Adipocyte (in vitro differentiated cells): ENCODE data around the gene MYO5B.

ENCODE experiments used
- DNase-seq: peaks from one replicate; pipeline ENCODE4 v3.0.0-alpha.2; 2015; ENCODE audit warnings: low read depth
- H3K27me3 ChIP-seq: replicated peaks from 2 replicates; pipeline ENCODE4 v1.7.0; 2013; ENCODE audit warnings: mild to moderate bottlenecking, low read length, moderate library complexity; ENCODE audit not compliant: control insufficient read depth, insufficient read depth
- H3K36me3 ChIP-seq: 2 replicates; pipeline ENCODE4 v1.7.0; 2013; ENCODE audit warnings: low read length, mild to moderate bottlenecking, moderate library complexity; ENCODE audit not compliant: control insufficient read depth, insufficient read depth, severe bottlenecking
- H3K4me1 ChIP-seq: 2 replicates; pipeline ENCODE4 v1.7.0; 2013; ENCODE audit warnings: mild to moderate bottlenecking, low read length, moderate library complexity; ENCODE audit not compliant: control insufficient read depth, insufficient read depth
- H3K4me3 ChIP-seq: 2 replicates; pipeline ENCODE4 v1.7.0; 2013; ENCODE audit warnings: mild to moderate bottlenecking, low read length, moderate library complexity
- H3K9ac ChIP-seq: 2 replicates; pipeline ENCODE4 v1.7.0; 2013; ENCODE audit warnings: mild to moderate bottlenecking, low read length, moderate library complexity
- H3K9me3 ChIP-seq: 2 replicates; pipeline ENCODE4 v1.7.0; 2013; ENCODE audit warnings: mild to moderate bottlenecking, low read length, moderate library complexity; ENCODE audit not compliant: control insufficient read depth

The MYO5B gene

GRCh38 chr18:50038448-50038847, 156.5 kb downstream of the MYO5B start:
- no peak for DNase-seq

DNA sequence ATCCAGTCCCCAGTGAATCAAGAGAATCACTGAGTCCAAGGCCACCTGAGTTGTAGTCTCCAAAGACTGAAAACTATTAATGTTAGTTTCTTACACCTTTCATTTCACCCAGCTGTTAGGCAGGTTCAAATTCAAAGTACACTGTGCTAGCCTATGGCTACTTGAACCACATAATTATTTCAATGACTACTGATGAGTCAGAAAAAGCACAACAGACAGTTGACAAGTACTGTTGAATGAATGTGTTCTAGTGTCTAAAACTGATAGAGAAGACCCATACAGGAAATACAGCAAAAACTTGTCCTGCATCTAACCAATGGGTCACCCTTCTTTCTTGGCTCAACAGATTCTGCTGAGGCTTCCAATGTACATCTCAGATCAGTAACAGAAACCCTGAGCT, 160.9 kb downstream of the MYO5B start:
- H3K4me1 ChIP-seq: no peaks in the 10 kb centered on the region
- no peaks in the 10 kb centered on the region for H3K9me3 ChIP-seq
- H3K9ac ChIP-seq: no peak overlapping the region
- DNase-seq: no peak
- no peak overlapping the region for H3K4me3 ChIP-seq
- peaks cover 31% of the 10 kb centered on the region for H3K27me3 ChIP-seq
- no peaks in the 10 kb centered on the region for H3K36me3 ChIP-seq

More at GRCh38 chr18:50038448-50038847, 156.5 kb downstream of the MYO5B start:
- Histone ChIP-seq H3K4me3 (no peak overlapping the region), H3K4me1 (no peaks in the 10 kb centered on the region), H3K9me3 (no peaks in the 10 kb centered on the region), H3K36me3 (no peaks in the 10 kb centered on the region), H3K9ac (no peak overlapping the region), H3K27me3 (peaks cover 39% of the 10 kb centered on the region)

- Histone ChIP-seq H3K4me1 (no peaks in the 10 kb centered on the region), H3K36me3 (no peaks in the 10 kb centered on the region), H3K9me3 (no peaks in the 10 kb centered on the region), H3K4me3 (no peak overlapping the region), H3K27me3 (peaks cover 36% of the 10 kb centered on the region), H3K9ac (no peak overlapping the region)
- DNase-seq: no peak
Observed at GRCh38 chr18:50033004-50033403, 161.9 kb downstream of the MYO5B start.

DNA sequence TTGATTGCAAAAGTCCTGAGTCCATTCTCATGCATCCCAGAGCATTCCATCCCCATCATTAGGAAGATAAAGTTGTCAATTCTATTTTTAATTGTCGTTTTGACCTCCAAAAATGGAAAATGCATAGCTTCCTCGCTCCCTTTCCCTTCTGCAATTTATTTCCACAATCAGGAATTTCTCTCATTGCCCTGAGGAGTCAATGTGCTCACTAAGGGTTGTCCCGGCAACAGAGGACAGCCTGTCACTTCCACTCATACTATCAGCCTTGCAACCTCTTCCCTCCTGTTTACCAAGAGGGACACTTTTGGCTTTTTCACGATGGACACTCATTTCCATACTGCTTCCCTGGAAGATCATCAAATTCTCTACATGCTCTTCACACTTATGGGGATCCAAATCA, 164.8 kb downstream of the MYO5B start:
- Histone ChIP-seq H3K9ac (no peak overlapping the region), H3K9me3 (peaks cover 6% of the 10 kb centered on the region), H3K4me1 (no peaks in the 10 kb centered on the region), H3K27me3 (peaks cover 37% of the 10 kb centered on the region), H3K36me3 (no peaks in the 10 kb centered on the region), H3K4me3 (no peak overlapping the region)
- DNase-seq: no peak

GRCh38 chr18:50027996-50028395, 167.0 kb downstream of the MYO5B start:
- DNase-seq: no peak
- Histone ChIP-seq H3K4me1 (no peaks in the 10 kb centered on the region), H3K9me3 (peaks cover 7% of the 10 kb centered on the region), H3K9ac (no peak overlapping the region), H3K36me3 (no peaks in the 10 kb centered on the region), H3K27me3 (peaks cover 42% of the 10 kb centered on the region), H3K4me3 (no peak overlapping the region)

GRCh38 chr18:50024466-50024865, 170.5 kb downstream of the MYO5B start:
- no peak overlapping the region for H3K9ac ChIP-seq
- no peak overlapping the region for H3K4me3 ChIP-seq
- H3K27me3 ChIP-seq: peaks cover 64% of the 10 kb centered on the region
- H3K4me1 ChIP-seq: no peaks in the 10 kb centered on the region
- no peak for DNase-seq
- H3K9me3 ChIP-seq: peaks cover 7% of the 10 kb centered on the region
- no peaks in the 10 kb centered on the region for H3K36me3 ChIP-seq

GRCh38 chr18:50022985-50023384, 172.0 kb downstream of the MYO5B start:
- DNase-seq: no peak
- Histone ChIP-seq H3K27me3 (peaks cover 60% of the 10 kb centered on the region), H3K4me1 (no peaks in the 10 kb centered on the region), H3K9ac (no peak overlapping the region), H3K9me3 (peaks cover 7% of the 10 kb centered on the region), H3K4me3 (no peak overlapping the region), H3K36me3 (no peaks in the 10 kb centered on the region)

- no peaks in the 10 kb centered on the region for H3K9me3 ChIP-seq
- peaks cover 19% of the 10 kb centered on the region for H3K27me3 ChIP-seq
- H3K9ac ChIP-seq: no peak overlapping the region
- H3K4me3 ChIP-seq: no peak overlapping the region
- peaks cover 29% of the 10 kb centered on the region for H3K4me1 ChIP-seq
- H3K36me3 ChIP-seq: no peaks in the 10 kb centered on the region
- no peak for DNase-seq
Observed at GRCh38 chr18:50014606-50015005, 180.3 kb downstream of the MYO5B start.

DNA sequence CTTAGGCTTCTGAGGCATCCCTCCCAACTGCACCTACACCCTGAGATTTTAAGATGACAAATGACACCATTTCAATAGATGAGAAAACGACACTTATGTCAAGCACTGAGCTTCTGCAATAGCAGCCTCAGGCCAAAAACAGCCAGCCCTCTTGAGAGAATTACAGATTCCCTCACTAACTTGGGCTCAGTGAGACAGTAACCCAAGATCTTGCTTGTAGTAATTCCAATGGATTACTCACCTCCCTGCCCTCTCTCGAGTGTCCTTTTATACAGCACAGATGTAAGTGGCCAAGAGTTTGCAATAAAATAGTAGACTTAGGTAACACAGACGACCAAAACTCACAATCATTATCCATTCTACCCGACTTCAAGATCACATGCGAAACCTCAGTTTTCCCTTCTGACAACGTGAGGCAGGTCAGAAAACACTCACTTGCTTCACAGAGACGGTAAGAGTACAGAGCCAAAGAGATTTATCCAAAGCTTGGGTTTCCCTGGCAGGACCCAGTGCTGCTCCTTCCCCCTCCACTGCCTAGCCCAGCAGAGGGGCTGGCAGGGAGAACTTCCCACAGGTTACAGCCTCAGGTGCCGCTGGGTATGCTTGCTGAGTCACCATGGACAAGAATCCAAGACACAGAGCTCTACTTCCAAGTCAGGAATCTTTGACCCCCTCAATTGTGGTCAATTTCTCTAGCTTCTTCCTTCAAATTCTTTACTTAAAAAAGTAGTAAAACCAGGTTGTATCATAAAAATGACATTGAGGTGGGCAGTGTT, 181.4 kb downstream of the MYO5B start:
- peaks cover 29% of the 10 kb centered on the region for H3K4me1 ChIP-seq
- H3K36me3 ChIP-seq: no peaks in the 10 kb centered on the region
- DNase-seq: peak; percentile 47
- no peaks in the 10 kb centered on the region for H3K9me3 ChIP-seq
- H3K27me3 ChIP-seq: peaks cover 19% of the 10 kb centered on the region
- no peak overlapping the region for H3K4me3 ChIP-seq
- H3K9ac ChIP-seq: no peak overlapping the region

- no peak overlapping the region for H3K4me3 ChIP-seq
- no peaks in the 10 kb centered on the region for H3K9me3 ChIP-seq
- H3K27me3 ChIP-seq: peaks cover 14% of the 10 kb centered on the region
- peaks cover 29% of the 10 kb centered on the region for H3K4me1 ChIP-seq
- no peaks in the 10 kb centered on the region for H3K36me3 ChIP-seq
- H3K9ac ChIP-seq: no peak overlapping the region
- DNase-seq: peak; percentile 81
Observed at GRCh38 chr18:50011813-50012435, 183.0 kb downstream of the MYO5B start.

GRCh38 chr18:50009773-50010335, 185.1 kb downstream of the MYO5B start:
- Histone ChIP-seq H3K4me3 (no peak overlapping the region), H3K36me3 (no peaks in the 10 kb centered on the region), H3K27me3 (peaks cover 2% of the 10 kb centered on the region), H3K9me3 (no peaks in the 10 kb centered on the region), H3K9ac (no peak overlapping the region), H3K4me1 (peaks cover 29% of the 10 kb centered on the region)
- DNase-seq: peak; percentile 11
